Epithelial cell of prostate (primary cell): ENCODE data around the gene SLC15A1.

Experiments used
- DNase-seq: peaks from one replicate; pipeline ENCODE4 v3.0.0-alpha.2; 2011; ENCODE audit warnings: low read depth, low spot score
- H3K27ac ChIP-seq: fragments of 450-650 bp; 2 replicates; pipeline ENCODE4 v1.5.1; 2017; ENCODE audit warnings: mild to moderate bottlenecking

SLC15A1 gene

DNA sequence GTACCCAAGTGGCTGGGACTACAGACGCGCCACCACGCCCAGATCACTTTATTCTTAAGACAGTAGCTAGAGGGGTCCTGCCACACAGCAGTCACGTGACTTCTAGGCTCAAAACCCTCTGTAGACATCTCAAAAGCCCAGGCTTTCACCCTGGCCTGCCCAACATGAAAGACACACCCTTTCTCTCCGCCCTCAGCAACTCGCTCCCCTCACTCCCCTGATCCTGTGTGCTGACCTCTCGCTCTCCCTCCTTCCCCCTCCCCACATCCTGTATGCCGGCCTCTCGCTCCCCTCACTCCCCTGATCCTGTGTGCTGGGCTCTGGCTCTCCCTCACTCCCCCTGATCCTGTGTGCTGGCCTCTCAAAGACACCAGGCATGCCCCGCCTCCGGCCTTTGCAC lies 77.4 kb downstream of the SLC15A1 start:
- no peak for DNase-seq
- H3K27ac ChIP-seq, result no peak overlapping the region

DNA sequence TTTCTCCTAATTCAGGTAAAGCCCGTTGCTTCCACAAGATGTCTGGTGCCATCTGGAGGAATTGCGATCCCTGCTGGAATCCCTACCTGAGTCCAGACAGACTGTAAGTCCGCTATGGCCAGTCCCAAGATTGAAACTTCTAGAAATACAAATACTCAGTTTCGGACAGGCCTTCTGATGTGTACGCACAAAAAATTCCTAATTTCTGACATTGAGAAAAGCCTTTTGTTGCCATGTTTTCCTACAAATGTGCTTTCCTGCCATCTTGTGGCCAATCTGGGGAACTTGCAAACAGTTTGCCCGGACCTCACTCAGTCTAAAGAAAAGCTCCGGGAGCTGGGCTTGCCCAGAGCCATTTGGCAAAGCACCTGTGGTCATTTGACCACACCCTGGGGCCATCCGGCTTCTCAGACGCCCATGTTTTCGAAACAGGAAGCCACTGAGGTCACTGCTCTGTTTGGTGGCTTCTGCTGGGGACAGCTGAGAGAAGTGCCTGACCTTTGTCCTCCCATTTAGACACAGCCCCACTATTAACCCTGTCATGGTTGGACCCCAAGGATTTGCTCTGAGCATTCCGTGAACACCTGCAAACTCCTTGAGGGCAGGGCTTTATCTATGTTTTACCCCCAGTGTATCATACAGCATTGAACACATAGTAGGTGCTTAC lies 79.4 kb downstream of the SLC15A1 start:
- H3K27ac ChIP-seq, result no peak overlapping the region
- DNase-seq, result no peak

DNA sequence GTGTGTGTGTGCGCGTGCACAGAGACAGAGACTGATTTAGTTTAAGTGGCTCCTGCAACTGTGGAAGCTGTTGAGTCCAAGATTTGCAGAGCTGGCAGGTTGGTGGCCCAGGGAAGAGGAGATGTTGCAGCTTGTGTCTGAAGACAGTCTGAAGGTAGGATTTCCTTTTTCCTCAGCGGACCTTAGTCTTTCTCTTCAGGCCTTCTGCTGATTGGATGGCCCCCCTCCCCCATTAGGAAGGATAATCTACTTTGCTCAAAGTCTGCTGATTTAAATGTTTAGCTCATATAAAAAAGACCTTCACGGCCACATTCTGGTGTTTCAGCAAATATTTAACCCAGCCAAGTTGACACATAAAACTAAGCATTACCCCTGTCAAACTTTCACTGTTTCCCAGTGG lies 84.3 kb downstream of the SLC15A1 start:
- H3K27ac ChIP-seq, result no peak overlapping the region
- DNase-seq, result no peak

GRCh38 chr13:98665638-98665995 lies 86.9 kb downstream of the SLC15A1 start:
- DNase-seq, result no peak
- H3K27ac ChIP-seq, result no peak overlapping the region

DNA sequence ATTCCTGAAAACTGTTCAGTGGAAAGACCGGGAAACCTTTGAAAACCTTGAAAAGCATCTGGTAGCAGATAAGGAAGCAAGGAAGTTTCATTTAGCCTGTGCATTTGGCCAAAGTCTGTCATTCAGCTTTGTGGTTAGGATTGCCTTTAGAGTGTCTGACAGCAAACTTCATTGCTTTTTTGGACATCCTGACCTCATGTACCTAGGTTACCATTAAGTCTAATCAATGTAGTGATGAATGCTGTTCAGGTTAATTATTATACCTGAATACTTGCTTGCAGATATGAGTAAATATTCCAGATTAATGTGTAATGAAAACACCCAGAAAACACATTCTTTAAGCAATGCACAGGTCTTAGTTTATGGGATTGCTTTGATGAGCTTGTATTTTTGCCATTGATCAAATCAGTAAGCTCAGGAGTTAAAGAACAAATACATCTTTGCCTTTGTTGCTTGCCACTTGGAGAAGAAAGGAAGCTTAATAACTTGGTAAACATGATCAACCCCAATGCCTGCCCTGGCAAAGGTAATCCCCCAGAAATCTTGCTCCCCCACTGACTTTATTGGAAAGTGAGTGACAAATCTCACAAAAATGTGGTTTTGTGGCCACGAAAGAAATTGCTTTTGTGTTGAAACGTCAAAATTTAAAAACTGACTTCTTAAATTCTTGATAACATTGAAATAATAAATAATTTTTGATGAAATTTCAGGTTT lies 87.4 kb downstream of the SLC15A1 start:
- no peak for DNase-seq

GRCh38 chr13:98664510-98664909 lies 88.0 kb downstream of the SLC15A1 start:
- peak overlapping the region; percentile 21 for H3K27ac ChIP-seq
- no peak for DNase-seq

More for the DNA sequence above, 87.4 kb downstream of the SLC15A1 start:
- H3K27ac ChIP-seq, result peak overlapping the region; percentile 21

DNA sequence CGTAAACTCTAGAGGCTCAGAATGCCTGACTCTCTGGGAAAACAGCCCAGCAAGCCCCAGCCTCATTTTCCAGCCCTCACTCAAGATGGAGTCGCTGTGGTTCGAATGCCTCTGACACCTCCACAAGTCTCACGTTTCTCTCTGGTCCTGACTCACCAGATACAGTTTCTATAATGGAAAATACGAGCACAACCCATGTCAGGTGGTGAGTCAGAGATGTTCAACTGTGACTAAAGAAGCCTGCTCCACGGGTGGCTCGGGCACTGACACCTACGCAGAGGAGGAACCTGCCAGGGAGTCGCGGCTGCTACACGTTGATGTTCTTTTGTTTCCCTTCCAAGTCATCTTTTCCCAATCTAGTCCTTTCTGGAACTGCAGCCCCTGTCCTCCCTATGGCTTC lies 88.4 kb downstream of the SLC15A1 start:
- DNase-seq, result peak; percentile 75
- H3K27ac ChIP-seq, result peak overlapping the region; percentile 21

DNA sequence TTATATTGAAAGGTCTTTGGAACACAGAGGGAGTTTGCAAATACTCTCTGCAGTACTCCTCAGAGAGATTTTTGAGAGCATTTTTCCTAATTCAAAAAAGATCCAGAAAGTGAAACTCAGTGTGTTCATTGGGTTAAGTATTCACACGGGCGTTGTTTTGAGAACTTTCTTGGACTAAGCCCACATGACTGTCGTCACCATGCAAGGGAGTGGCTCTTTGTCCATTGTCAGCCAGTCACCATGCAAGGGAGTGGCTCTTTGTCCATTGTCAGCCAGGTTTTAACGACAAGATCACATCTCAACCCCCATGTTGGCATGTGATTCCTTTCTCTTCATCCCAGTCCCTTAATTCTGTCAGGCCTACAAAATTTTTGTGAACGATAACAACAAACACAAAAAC lies 94.3 kb downstream of the SLC15A1 start:
- peak overlapping the region; percentile 56 for H3K27ac ChIP-seq
- DNase-seq, result no peak

GRCh38 chr13:98657506-98658085 lies 94.9 kb downstream of the SLC15A1 start:
- H3K27ac ChIP-seq, result peak overlapping the region; percentile 56
- no peak for DNase-seq

DNA sequence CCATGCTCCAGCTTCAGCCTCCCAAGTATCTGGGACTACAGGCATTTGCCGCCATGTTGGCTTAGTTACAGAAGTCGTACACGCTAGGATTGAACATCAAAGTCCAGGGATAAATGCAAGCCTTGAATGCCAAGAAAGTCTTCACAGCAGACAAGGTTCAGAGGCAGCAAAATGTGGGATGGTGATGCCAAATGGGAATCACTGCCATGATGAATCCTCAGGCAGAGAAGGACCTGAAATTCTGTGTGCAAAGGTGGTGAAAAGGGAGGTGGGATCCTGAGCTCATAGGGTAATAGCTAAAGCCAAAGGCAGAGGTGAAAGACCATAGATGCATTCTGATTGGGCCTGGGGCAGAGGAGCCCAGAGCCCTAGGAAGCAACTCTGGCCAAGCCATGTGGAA lies 96.2 kb downstream of the SLC15A1 start:
- no peak for DNase-seq
- no peak overlapping the region for H3K27ac ChIP-seq

- peak overlapping the region; percentile 26 for H3K27ac ChIP-seq
- DNase-seq, result peak; percentile 60
These were observed 98.9 kb downstream of the SLC15A1 start for GRCh38 chr13:98653463-98653985.

GRCh38 chr13:98652721-98653462 lies 99.6 kb downstream of the SLC15A1 start:
- DNase-seq, result no peak
- H3K27ac ChIP-seq, result peak overlapping the region; percentile 26

DNA sequence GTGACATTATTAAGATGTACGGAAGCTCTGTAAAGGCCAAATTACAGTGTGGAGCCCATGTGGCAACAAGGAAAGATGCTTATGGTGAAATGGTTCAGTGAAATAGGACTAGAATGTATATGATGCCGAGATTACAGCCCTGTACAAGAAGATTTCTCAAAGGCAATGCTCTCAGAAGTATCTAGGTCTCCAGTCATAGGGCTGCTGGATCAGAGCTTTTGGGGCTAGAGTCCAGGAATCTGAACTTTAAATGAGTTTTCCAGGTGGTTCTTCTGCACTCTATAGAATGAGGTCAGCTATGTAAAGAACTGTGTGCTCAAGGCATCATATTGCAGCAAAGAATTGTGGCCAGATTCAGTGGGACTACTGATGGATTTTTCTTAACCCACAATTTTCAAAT lies 100.2 kb downstream of the SLC15A1 start:
- no peak for DNase-seq
- H3K27ac ChIP-seq, result peak overlapping the region; percentile 79

DNA sequence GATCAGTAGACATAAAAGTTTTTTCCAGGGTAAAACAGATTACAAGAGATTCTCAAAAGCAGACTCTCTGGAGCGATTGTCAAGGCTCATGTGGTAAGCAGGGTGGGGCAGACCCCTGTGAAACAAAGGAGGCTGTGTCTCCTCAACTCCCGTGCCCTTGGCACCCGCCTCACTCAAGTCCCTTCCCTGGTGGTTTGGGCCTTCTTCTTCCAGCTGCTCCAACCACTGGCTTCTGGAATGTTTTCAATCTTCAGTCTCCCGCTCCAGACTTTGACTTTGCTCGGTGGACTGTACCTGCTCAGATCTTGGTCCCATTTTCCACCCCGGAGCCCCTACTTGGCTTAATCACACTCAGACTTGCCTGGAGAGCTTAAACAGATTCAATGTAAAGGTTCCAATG lies 100.7 kb downstream of the SLC15A1 start:
- no peak for DNase-seq
- peak overlapping the region; percentile 79 for H3K27ac ChIP-seq

- DNase-seq, result peak; percentile 64
- peak overlapping the region; percentile 79 for H3K27ac ChIP-seq
These were observed 101.9 kb downstream of the SLC15A1 start for GRCh38 chr13:98650396-98651107.

DNA sequence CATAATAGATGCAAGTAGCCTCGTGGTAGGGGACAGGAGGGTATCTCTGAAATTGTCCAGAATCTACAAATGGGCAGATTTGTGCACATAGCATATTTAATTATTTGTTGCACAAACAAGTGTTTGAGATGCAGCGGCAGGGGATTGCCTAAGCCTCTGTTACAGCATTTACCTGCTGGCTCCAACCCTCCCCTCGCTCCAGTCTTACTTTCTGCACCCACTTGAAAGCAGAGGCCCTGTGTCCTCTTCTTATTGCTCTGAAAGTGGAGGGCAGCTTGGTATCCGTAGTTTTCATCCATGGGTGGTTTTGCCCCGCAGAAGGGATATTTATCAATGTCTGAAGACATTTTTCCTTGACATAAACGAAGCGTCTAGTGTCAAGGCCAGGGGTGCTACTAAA lies 102.6 kb downstream of the SLC15A1 start:
- peak overlapping the region; percentile 79 for H3K27ac ChIP-seq
- no peak for DNase-seq

DNA sequence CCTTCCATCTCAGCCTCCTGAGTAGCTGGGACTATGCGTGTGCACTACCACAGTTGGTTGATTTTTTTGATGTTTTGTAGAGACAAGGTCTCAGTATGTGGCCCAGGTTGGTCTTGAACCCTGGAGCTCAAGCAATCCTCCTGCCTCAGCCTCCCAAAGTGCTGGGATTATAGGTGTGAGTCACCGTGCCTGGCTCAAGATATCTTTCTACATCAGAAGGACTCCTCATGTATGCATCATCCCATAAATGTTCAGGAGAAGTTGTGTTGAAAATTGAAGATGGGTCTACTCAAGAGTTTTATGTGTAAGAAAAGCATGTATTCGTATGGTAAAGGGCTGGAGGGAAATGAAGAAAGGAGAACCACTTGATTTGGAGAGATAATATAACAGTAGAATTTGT lies 103.8 kb downstream of the SLC15A1 start:
- peak overlapping the region; percentile 79 for H3K27ac ChIP-seq
- DNase-seq, result no peak

DNA sequence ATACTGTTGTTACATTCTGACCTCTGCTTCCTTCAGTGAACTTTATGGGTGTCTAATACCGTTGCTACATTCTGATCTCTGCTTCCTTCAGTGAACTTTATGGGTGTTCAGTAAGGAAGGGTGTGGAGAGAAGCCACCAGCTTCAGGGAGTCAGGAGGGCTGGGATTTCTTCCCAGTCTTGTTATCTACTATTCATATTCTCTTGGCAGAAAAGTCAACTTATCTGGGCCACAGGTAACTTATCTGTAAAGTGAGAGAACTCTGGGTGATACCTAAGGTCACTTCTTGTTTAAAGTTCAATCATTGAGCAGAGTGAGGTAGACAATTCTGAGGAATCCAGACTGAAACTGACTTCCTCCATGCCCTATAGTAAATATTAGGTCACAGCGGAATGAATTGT lies 104.3 kb downstream of the SLC15A1 start:
- peak overlapping the region; percentile 79 for H3K27ac ChIP-seq
- no peak for DNase-seq

GRCh38 chr13:98647121-98647520 lies 105.4 kb downstream of the SLC15A1 start:
- no peak for DNase-seq
- H3K27ac ChIP-seq, result no peak overlapping the region

DNA sequence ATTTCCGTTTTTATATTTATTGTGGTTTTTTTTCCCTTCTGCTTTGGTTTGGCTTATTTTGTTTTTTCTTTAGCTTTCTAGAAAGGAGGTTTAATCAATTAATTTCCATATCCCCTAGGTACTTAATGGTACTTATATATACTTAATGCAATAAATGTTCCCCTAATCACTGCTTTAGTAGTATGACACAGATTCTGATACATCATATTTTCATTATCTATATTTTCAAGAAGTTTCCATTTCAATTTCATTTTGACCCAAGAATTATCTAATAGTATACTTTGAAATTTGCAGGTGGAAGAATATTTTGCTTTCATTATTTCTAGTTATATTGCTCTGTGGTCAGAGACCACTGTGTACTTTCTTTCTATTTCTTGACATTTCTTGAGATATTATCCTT lies 109.0 kb downstream of the SLC15A1 start:
- no peak overlapping the region for H3K27ac ChIP-seq
- DNase-seq, result no peak
